ENCODE data around the gene UROD.
"Not testable (repeated sequence)": the region's sequence is repeated elsewhere in the genome, so short reads cannot be mapped to it uniquely, and the experiment has no call there.

UROD gene

GRCh38 chr1:45043094-45043493, 31.0 kb downstream of the UROD start:
- DNase-seq: no peak

GRCh38 chr1:45044916-45045315, 32.9 kb downstream of the UROD start:
- no peak for DNase-seq

- no peak for DNase-seq
These were observed 35.0 kb downstream of the UROD start for GRCh38 chr1:45047032-45047431.

GRCh38 chr1:45051005-45051772, 39.1 kb downstream of the UROD start:
- no peak for DNase-seq

- no peak for DNase-seq
These were observed 45.5 kb downstream of the UROD start for GRCh38 chr1:45057542-45057941.

GRCh38 chr1:45059829-45060228, 47.8 kb downstream of the UROD start:
- DNase-seq: no peak

- DNase-seq: not testable (repeated sequence)
These were observed 50.4 kb downstream of the UROD start for GRCh38 chr1:45062463-45062862.

GRCh38 chr1:45065083-45065482, 53.0 kb downstream of the UROD start:
- no peak for DNase-seq
